ENCODE measurements around the gene TMEM219.

The TMEM219 gene

GRCh38 chr16:29983420-29984136 lies 21.7 kb downstream of the TMEM219 start:
- DNase-seq: no peak

GRCh38 chr16:29984137-29984763 lies 22.4 kb downstream of the TMEM219 start:
- DNase-seq: no peak

GRCh38 chr16:29984764-29985147 lies 22.9 kb downstream of the TMEM219 start:
- DNase-seq: no peak

- DNase-seq: no peak
Observed at GRCh38 chr16:29985271-29985811, 23.5 kb downstream of the TMEM219 start.

GRCh38 chr16:29986231-29986630 lies 24.4 kb downstream of the TMEM219 start:
- DNase-seq: no peak

- no peak for DNase-seq
Observed at GRCh38 chr16:29986931-29987330, 25.1 kb downstream of the TMEM219 start.

- DNase-seq: no peak
Observed at GRCh38 chr16:29987371-29988085, 25.6 kb downstream of the TMEM219 start.

- DNase-seq: no peak
Observed at GRCh38 chr16:29988346-29989075, 26.6 kb downstream of the TMEM219 start.

- no peak for DNase-seq
Observed at GRCh38 chr16:29989111-29989858, 27.4 kb downstream of the TMEM219 start.

- DNase-seq: no peak
Observed at GRCh38 chr16:29990034-29990433, 28.2 kb downstream of the TMEM219 start.

- DNase-seq: no peak
Observed at GRCh38 chr16:29990883-29991570, 29.1 kb downstream of the TMEM219 start.

GRCh38 chr16:29991571-29991904 lies 29.7 kb downstream of the TMEM219 start:
- no peak for DNase-seq

GRCh38 chr16:29992344-29992967 lies 30.6 kb downstream of the TMEM219 start:
- no peak for DNase-seq

GRCh38 chr16:29993191-29993902 lies 31.5 kb downstream of the TMEM219 start:
- DNase-seq: no peak

GRCh38 chr16:29993903-29994599 lies 32.2 kb downstream of the TMEM219 start:
- DNase-seq: no peak

- peak in 1 of 2 experiments; percentile 64 for DNase-seq
Observed at GRCh38 chr16:29994600-29995323, 32.9 kb downstream of the TMEM219 start.

GRCh38 chr16:29995324-29995910 lies 33.5 kb downstream of the TMEM219 start, which contains the start of gene HIRIP3:
Gene HIRIP3, minus strand, starts transcription at chr16:29995617. Its CDS starts 12 bp downstream, at chr16:29995605.
- DNase-seq: peak; percentile 76 to 89

GRCh38 chr16:29995911-29996765 lies 34.3 kb downstream of the TMEM219 start, which contains the start of gene INO80E:
Gene INO80E, plus strand, starts transcription at chr16:29996241. Its CDS starts 70 bp downstream, at chr16:29996311.
- DNase-seq: peak; percentile 89 to 98
